Measurements from ENCODE around the gene METTL22.

The METTL22 gene

DNA sequence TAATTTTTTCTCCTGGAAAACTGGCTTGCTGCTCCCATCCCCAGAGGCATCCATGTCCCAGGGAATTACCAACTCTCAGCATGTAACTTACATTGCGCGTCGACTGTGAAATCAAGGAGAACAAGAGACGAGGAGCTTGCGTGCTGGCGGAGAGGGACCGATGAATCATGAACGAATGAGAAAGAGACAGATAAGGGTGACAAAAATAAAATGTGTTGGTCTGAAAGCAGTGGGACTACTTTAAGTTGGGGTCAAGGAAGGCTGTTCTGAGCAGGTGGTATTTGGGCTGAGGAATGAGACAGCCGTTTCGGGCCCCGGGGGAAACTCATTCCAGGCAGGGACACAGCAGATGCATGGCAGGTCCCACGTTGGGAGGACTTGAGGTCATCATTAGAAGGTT lies 75.4 kb downstream of the METTL22 start:
- DNase-seq (ENCODE audit: low spot score) = no peak

DNA sequence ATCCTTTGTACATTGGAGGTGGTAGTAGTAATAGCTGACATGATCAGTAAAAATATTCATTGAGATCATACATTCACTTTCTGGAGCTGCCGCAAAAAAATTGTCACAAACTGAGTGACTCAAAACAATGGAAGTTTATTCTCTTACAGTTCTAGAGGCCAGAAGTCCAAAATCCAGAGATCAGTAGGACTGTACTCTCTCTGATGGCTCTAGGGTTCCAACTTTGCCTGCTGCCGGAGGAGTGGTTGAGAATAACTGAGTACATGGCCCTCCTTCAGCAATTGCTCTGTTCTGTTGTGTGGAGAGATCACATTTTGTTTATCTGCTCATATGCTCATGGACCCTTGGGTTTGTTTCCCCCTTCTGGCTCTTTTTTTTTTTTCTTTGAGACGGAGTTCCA lies 76.5 kb downstream of the METTL22 start:
- DNase-seq (ENCODE audit: low spot score) = no peak

Data from hematopoietic multipotent progenitor cell treated with erythropoietin and hydrocortisone succinate and interleukin-3 and kit ligand, for 15 days (in vitro differentiated cells).